Amniotic epithelial cell (primary cell): Measurements from ENCODE around the gene TGM4.

Experiments used
- DNase-seq: peaks from one replicate; pipeline ENCODE4 v3.0.0-alpha.2; 2010; ENCODE audit warnings: low read depth

TGM4 gene

GRCh38 chr3:44954962-44955361 lies 80.6 kb downstream of the TGM4 start:
- peak; percentile 13 for DNase-seq

- no peak for DNase-seq
Measured at GRCh38 chr3:44955917-44956316, 81.5 kb downstream of the TGM4 start.

GRCh38 chr3:44957986-44958385 lies 83.6 kb downstream of the TGM4 start:
- no peak for DNase-seq

- DNase-seq: no peak
Measured at GRCh38 chr3:44958386-44958785, 84.0 kb downstream of the TGM4 start.

GRCh38 chr3:44960387-44961026 lies 86.1 kb downstream of the TGM4 start:
- DNase-seq: peak; percentile 11

- no peak for DNase-seq
Measured at GRCh38 chr3:44961888-44962287, 87.5 kb downstream of the TGM4 start.

GRCh38 chr3:44962621-44963393 lies 88.4 kb downstream of the TGM4 start:
- DNase-seq: peak; percentile 18

GRCh38 chr3:44963571-44964325 lies 89.3 kb downstream of the TGM4 start:
- DNase-seq: no peak
